ENCODE measurements around the gene NIM1K. TPM values are rescaled to one million over a fixed set of nuclear protein-coding genes. Genes with fewer than 3 reads are reported as not detected.

Gene NIM1K
- total and polyA plus RNA-seq, 2 donors (not counting 1 experiment from before 2014, with no cell fraction given), result 0.13 to 0.32 TPM

DNA sequence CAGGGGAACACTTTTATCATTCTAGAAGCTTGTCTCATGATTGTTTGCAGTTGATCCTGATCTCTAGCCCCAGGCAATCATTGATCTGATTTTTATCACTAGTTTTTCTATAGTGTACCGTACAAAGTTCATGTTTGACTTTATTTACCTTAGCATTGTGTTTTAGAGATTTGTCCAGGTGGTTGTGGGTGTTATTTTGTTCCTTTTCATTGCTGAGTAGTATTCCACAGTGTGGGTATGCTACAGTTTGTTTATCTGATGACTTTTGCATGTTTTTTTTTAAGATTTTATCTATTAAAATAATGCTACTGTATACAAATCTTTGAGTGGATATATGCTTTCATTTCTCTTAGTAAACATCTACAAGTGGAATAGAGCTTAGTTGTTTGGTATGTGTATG is 45.1 kb upstream of the NIM1K start:
- no peak for DNase-seq
- no CpG with 5 or more reads among the region's 1 CpG for WGBS (ENCODE audit: insufficient coverage)
- TF ChIP-seq EZH2 (IDR thresholded peaks at IDR 0.05; ENCODE audit: borderline replicate concordance, insufficient read depth, low read depth, low read length, poor library complexity, severe bottlenecking), result no peak
- TF ChIP-seq, protein P1, sequence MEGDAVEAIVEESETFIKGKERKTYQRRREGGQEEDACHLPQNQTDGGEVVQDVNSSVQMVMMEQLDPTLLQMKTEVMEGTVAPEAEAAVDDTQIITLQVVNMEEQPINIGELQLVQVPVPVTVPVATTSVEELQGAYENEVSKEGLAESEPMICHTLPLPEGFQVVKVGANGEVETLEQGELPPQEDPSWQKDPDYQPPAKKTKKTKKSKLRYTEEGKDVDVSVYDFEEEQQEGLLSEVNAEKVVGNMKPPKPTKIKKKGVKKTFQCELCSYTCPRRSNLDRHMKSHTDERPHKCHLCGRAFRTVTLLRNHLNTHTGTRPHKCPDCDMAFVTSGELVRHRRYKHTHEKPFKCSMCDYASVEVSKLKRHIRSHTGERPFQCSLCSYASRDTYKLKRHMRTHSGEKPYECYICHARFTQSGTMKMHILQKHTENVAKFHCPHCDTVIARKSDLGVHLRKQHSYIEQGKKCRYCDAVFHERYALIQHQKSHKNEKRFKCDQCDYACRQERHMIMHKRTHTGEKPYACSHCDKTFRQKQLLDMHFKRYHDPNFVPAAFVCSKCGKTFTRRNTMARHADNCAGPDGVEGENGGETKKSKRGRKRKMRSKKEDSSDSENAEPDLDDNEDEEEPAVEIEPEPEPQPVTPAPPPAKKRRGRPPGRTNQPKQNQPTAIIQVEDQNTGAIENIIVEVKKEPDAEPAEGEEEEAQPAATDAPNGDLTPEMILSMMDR (IDR thresholded peaks at IDR 0.05), result no peak
- no peak for ATAC-seq (ENCODE audit: low read depth)
- H4K20me1 ChIP-seq (ENCODE audit: control insufficient read depth, insufficient read depth, low read length, poor library complexity, severe bottlenecking), result peaks cover 12% of the 10 kb centered on the region
- no peak overlapping the region for H2AFZ ChIP-seq (ENCODE audit: insufficient read depth, low read depth, low read length, poor library complexity, severe bottlenecking)
- ChIA-PET CTCF (no interaction called here), POLR2A (no interaction called here)
- no peaks in the 10 kb centered on the region for H3K4me1 ChIP-seq (ENCODE audit: control insufficient read depth in 2 of 2, insufficient read depth in 2 of 2, low read length in 2 of 2)
- no peaks in the 10 kb centered on the region for H3K27me3 ChIP-seq (replicated peaks in 1 of 4; ENCODE audit: control extremely low read depth in 1 of 4, control insufficient read depth in 3 of 4, insufficient read depth in 4 of 4, low read length in 3 of 4)
- Mint-ChIP-seq H3K9me3 (ENCODE audit: insufficient read depth) (no peaks in the 10 kb centered on the region), H3K27me3 (no peaks in the 10 kb centered on the region), H3K4me1 (peaks cover 3% of the 10 kb centered on the region), H3K4me3 (no peak overlapping the region), H3K27ac (no peak overlapping the region)
- peaks cover 11 to 25% of the 10 kb centered on the region in 2 experiments for H3K36me3 ChIP-seq (replicated peaks in 1 of 2; ENCODE audit: control extremely low read depth in 1 of 2, control insufficient read depth in 1 of 2, extremely low read depth in 1 of 2, insufficient read depth in 2 of 2, low read length in 1 of 2)
- no peaks in the 10 kb centered on the region for H3K9me3 ChIP-seq (ENCODE audit: control extremely low read depth in 1 of 3, control insufficient read depth in 2 of 3, insufficient read depth in 1 of 3, low read length in 2 of 3)
- H3K9ac ChIP-seq (ENCODE audit: low read length), result no peak overlapping the region
- H3K4me2 ChIP-seq (replicated peaks; ENCODE audit: low read depth, low read length, poor library complexity, severe bottlenecking), result no peak overlapping the region
- H3K4me3 ChIP-seq (ENCODE audit: control extremely low read depth in 1 of 5, extremely low read depth in 1 of 5, insufficient read depth in 1 of 5, low read depth in 2 of 5, low read length in 4 of 5), result no peak overlapping the region
- peaks cover 60% of the 10 kb centered on the region for H3K79me2 ChIP-seq (ENCODE audit: control insufficient read depth, insufficient read depth, low read length)
- intact Hi-C loops (cut with micrococcal nuclease), result no loop called here
- no peak overlapping the region for H3K27ac ChIP-seq (ENCODE audit: low read length in 2 of 2)

DNA sequence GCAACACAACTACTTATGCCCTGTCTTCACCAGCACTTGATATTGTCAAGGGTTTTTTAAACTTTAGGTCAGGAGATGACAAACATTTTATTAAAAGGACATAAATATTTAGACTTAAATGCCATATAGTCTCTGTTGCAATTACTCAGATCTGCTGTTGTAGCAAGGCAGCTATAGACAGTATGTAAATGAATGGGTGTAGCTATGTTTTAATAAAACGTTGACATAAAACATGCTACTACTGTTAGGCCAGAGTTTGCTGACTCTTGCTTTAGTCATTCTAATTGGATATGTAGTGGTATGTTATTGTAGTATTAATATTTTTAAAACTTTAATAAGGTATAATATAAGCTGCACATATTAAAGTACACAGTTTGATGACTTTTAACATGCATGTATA is 43.6 kb upstream of the NIM1K start:
- WGBS (ENCODE audit: insufficient coverage), result no CpG with 5 or more reads among the region's 1 CpG
- no peak for DNase-seq
- no peak for ATAC-seq (ENCODE audit: low read depth)
- no peak for TF ChIP-seq EZH2 (IDR thresholded peaks at IDR 0.05; ENCODE audit: borderline replicate concordance, insufficient read depth, low read depth, low read length, poor library complexity, severe bottlenecking)
- TF ChIP-seq, protein P1 (IDR thresholded peaks at IDR 0.05), result no peak
- H3K27me3 ChIP-seq (replicated peaks in 1 of 4; ENCODE audit: control extremely low read depth in 1 of 4, control insufficient read depth in 3 of 4, insufficient read depth in 4 of 4, low read length in 3 of 4), result no peaks in the 10 kb centered on the region
- H3K4me1 Mint-ChIP-seq, result peaks cover under 1% of the 10 kb centered on the region
- no peak overlapping the region for H3K4me2 ChIP-seq (replicated peaks; ENCODE audit: low read depth, low read length, poor library complexity, severe bottlenecking)
- H3K27ac Mint-ChIP-seq, result no peak overlapping the region
- no peak overlapping the region for H3K27ac ChIP-seq (ENCODE audit: low read length in 2 of 2)
- no peaks in the 10 kb centered on the region for H3K27me3 Mint-ChIP-seq
- H4K20me1 ChIP-seq (ENCODE audit: control insufficient read depth, insufficient read depth, low read length, poor library complexity, severe bottlenecking), result peaks cover 12% of the 10 kb centered on the region
- CTCF ChIA-PET, result no interaction called here
- H3K9ac ChIP-seq (ENCODE audit: low read length), result no peak overlapping the region
- POLR2A ChIA-PET, result no interaction called here
- no peak overlapping the region for H3K4me3 ChIP-seq (ENCODE audit: control extremely low read depth in 1 of 5, extremely low read depth in 1 of 5, insufficient read depth in 1 of 5, low read depth in 2 of 5, low read length in 4 of 5)
- H3K4me3 Mint-ChIP-seq, result no peak overlapping the region
- no peaks in the 10 kb centered on the region for H3K9me3 ChIP-seq (ENCODE audit: control extremely low read depth in 1 of 3, control insufficient read depth in 2 of 3, insufficient read depth in 1 of 3, low read length in 2 of 3)
- peaks cover 70% of the 10 kb centered on the region for H3K79me2 ChIP-seq (ENCODE audit: control insufficient read depth, insufficient read depth, low read length)
- no peaks in the 10 kb centered on the region for H3K9me3 Mint-ChIP-seq (ENCODE audit: insufficient read depth)
- H3K4me1 ChIP-seq (ENCODE audit: control insufficient read depth in 2 of 2, insufficient read depth in 2 of 2, low read length in 2 of 2), result no peaks in the 10 kb centered on the region
- intact Hi-C loops (cut with micrococcal nuclease), result no loop called here
- H3K36me3 ChIP-seq (replicated peaks in 1 of 2; ENCODE audit: control extremely low read depth in 1 of 2, control insufficient read depth in 1 of 2, extremely low read depth in 1 of 2, insufficient read depth in 2 of 2, low read length in 1 of 2), result peaks cover 11 to 28% of the 10 kb centered on the region in 2 experiments
- H2AFZ ChIP-seq (ENCODE audit: insufficient read depth, low read depth, low read length, poor library complexity, severe bottlenecking), result no peak overlapping the region
